Measurements from ENCODE around the gene ZNF185. TPM values are rescaled to one million over a fixed set of nuclear protein-coding genes. Genes with fewer than 3 reads are reported as not detected.

The ZNF185 gene
- total and polyA plus RNA-seq, 9 of the 15 experiments (the other 6 are each of a cell fraction or from before 2014, with no cell fraction given): 0.08 to 1.1 (median 0.22) TPM

DNA sequence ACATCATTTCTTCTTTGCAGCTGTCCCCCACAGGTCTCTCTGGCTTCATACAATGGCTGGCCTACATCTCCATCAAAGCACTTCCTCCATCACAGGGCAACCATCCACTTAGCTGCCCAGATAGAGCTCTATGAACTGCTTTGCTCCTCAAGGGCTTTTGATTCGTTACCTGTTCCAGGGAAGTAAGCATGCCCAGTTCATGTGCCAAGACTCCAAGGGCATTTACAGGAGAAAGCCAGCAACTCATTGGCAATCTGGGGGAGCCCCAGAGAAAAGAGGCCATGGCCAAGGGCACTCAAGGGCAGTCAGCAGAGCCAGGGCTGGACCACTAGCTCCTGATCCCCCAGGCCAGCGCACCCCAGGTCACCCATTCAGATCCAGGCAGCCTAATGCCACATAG lies 24.5 kb upstream of the ZNF185 start:
- Histone ChIP-seq H2AFZ (ENCODE audit: low read depth, low read length) (no peak overlapping the region), H3K79me2 (ENCODE audit: control insufficient read depth, insufficient read depth, low read length) (no peaks in the 10 kb centered on the region), H3K27me3 (ENCODE audit: control insufficient read depth in 2 of 2, insufficient read depth in 2 of 2, low read length in 2 of 2) (peaks cover 0 to 32% of the 10 kb centered on the region in 2 experiments; a peak in 3 of 5 replicates), H3K9me1 (ENCODE audit: control insufficient read depth, insufficient read depth, low read length) (no peaks in the 10 kb centered on the region), H3K4me2 (ENCODE audit: insufficient read depth, low read length) (no peak overlapping the region), H3K27ac (ENCODE audit: extremely low read depth, low read depth, low read length) (no peak overlapping the region), H4K20me1 (replicated peaks; ENCODE audit: control insufficient read depth, insufficient read depth, low read length) (no peaks in the 10 kb centered on the region), H3K4me3 (no peak overlapping the region), H3K4me1 (replicated peaks in 1 of 2; ENCODE audit: control insufficient read depth in 2 of 2, insufficient read depth in 2 of 2, low read length in 2 of 2) (no peaks in the 10 kb centered on the region), H3K9ac (ENCODE audit: insufficient read depth in 1 of 2, low read depth in 2 of 2, low read length in 2 of 2) (no peak overlapping the region), H3K9me3 (replicated peaks; ENCODE audit: control insufficient read depth, insufficient read depth, low read depth, low read length) (no peaks in the 10 kb centered on the region), H3K36me3 (ENCODE audit: control insufficient read depth, insufficient read depth, low read length) (peaks cover 21% of the 10 kb centered on the region; the same call in 2 of the 3 replicates)
- CTCF ChIA-PET (ENCODE audit: low intra/inter-chr PET ratio): no interaction called here
- intact Hi-C loops (cut with micrococcal nuclease): no loop called here
- no peak for DNase-seq (ENCODE audit: extremely low read depth in 1 of 4, low spot score in 3 of 4)
- no TSS peak for BruUV-seq (replicated peaks)
- TF ChIP-seq NFRKB (IDR thresholded peaks at IDR 0.05; ENCODE audit: low read depth) (no peak), NCOA4 (IDR thresholded peaks at IDR 0.05; ENCODE audit: partially characterized antibody) (no peak), FOS (IDR thresholded peaks at IDR 0.05; ENCODE audit: extremely low read depth, insufficient read length) (no peak), PPARD (CRISPR knock-in tag; IDR thresholded peaks at IDR 0.05) (no peak)
- TF ChIP-seq, protein P1, sequence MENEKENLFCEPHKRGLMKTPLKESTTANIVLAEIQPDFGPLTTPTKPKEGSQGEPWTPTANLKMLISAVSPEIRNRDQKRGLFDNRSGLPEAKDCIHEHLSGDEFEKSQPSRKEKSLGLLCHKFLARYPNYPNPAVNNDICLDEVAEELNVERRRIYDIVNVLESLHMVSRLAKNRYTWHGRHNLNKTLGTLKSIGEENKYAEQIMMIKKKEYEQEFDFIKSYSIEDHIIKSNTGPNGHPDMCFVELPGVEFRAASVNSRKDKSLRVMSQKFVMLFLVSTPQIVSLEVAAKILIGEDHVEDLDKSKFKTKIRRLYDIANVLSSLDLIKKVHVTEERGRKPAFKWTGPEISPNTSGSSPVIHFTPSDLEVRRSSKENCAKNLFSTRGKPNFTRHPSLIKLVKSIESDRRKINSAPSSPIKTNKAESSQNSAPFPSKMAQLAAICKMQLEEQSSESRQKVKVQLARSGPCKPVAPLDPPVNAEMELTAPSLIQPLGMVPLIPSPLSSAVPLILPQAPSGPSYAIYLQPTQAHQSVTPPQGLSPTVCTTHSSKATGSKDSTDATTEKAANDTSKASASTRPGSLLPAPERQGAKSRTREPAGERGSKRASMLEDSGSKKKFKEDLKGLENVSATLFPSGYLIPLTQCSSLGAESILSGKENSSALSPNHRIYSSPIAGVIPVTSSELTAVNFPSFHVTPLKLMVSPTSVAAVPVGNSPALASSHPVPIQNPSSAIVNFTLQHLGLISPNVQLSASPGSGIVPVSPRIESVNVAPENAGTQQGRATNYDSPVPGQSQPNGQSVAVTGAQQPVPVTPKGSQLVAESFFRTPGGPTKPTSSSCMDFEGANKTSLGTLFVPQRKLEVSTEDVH (IDR thresholded peaks at IDR 0.05; ENCODE audit: low read depth, partially characterized antibody): no peak
- POLR2A ChIA-PET: interaction anchor here (0.9 to 1.1 kb wide), 2 partner anchors 10 to 13 kb away, joined by 3 to 5 read pairs; no protein-coding TSS in a partner anchor
- no peak for FAIRE-seq
- in situ Hi-C loops (cut with MboI): no loop called here
- ATAC-seq: no peak
- 26% methylated on average over 2 of the region's 2 CpGs for WGBS (ENCODE audit: insufficient coverage, low coverage, missing lambda C conversion rate)
